GM12864 (cell line): ENCODE measurements around the gene SULT2B1.
"Not testable (repeated sequence)": the region's sequence is repeated elsewhere in the genome, so short reads cannot be mapped to it uniquely, and the experiment has no call there.

ENCODE experiments used
- DNase-seq: peaks from one replicate; pipeline ENCODE4 v3.0.0-alpha.2; 2011; ENCODE audit warnings: low read depth
- H3K4me3 ChIP-seq: 2 replicates; pipeline ENCODE4 v1.5.1; 2011; ENCODE audit warnings: mild to moderate bottlenecking, low read depth, low read length, control low read depth
- TF ChIP-seq, protein P1 (sequence below): IDR thresholded peaks from 2 replicates; pipeline ENCODE4 v1.5.1; 2011; ENCODE audit warnings: low read depth, mild to moderate bottlenecking, moderate library complexity, low read length, control low read depth, inconsistent platforms; ENCODE audit errors: missing control alignments

SULT2B1 gene

DNA sequence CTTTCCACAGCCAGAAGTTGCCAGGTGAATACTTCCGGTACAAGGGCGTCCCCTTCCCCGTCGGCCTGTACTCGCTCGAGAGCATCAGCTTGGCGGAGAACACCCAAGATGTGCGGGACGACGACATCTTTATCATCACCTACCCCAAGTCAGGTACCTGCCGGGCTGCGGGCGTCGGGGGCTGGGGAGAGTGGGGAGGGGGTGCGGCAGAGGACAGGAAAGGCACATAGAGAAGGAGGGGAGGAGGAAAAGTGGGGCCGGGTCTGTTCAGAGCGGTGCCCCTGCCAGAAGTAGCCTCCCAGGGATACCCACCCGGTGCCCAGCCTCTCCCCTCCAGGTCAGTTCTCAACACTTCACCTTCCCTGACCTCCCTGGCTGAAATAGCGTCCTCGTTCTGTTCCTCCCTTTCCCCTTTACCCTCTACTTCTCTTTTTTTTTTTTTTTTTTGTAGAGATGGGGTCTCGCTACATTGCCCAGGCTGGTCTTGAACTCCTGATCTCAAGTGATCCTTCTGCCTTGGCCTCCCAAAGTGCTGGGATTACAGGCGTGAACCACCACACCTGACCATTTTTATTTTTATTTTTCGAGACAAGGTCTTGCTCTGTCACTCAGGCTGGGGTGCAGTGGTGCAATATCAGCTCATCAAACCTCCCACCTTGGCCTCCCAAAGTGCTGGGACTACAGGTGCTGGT, 24.1 kb downstream of the SULT2B1 start:
- DNase-seq: no peak
- no peak overlapping the region for H3K4me3 ChIP-seq
- TF ChIP-seq, protein P1, sequence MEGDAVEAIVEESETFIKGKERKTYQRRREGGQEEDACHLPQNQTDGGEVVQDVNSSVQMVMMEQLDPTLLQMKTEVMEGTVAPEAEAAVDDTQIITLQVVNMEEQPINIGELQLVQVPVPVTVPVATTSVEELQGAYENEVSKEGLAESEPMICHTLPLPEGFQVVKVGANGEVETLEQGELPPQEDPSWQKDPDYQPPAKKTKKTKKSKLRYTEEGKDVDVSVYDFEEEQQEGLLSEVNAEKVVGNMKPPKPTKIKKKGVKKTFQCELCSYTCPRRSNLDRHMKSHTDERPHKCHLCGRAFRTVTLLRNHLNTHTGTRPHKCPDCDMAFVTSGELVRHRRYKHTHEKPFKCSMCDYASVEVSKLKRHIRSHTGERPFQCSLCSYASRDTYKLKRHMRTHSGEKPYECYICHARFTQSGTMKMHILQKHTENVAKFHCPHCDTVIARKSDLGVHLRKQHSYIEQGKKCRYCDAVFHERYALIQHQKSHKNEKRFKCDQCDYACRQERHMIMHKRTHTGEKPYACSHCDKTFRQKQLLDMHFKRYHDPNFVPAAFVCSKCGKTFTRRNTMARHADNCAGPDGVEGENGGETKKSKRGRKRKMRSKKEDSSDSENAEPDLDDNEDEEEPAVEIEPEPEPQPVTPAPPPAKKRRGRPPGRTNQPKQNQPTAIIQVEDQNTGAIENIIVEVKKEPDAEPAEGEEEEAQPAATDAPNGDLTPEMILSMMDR: no peak

GRCh38 chr19:48577908-48578307, 25.9 kb downstream of the SULT2B1 start:
- not testable (repeated sequence) for DNase-seq, H3K4me3 ChIP-seq

DNA sequence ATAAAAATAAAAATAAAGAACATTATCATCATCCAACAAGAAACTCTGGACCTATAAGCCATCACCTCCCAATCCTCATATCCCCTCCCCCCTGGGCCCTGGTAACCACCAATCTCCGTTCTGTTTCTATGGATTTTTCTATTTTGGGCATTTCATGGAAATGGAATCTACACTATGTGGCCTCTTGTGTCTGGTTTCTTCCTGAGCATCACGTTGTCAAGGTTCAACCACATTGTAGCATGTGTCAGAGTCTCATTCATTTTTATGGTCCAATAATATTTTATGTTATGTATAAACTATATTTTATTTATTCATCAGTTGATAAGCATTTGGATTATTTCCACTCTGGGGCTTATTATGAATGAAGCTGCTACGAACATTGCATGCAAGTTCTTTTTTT, 26.9 kb downstream of the SULT2B1 start:
- no peak overlapping the region for H3K4me3 ChIP-seq
- DNase-seq: no peak
- TF ChIP-seq, protein P1: no peak

DNA sequence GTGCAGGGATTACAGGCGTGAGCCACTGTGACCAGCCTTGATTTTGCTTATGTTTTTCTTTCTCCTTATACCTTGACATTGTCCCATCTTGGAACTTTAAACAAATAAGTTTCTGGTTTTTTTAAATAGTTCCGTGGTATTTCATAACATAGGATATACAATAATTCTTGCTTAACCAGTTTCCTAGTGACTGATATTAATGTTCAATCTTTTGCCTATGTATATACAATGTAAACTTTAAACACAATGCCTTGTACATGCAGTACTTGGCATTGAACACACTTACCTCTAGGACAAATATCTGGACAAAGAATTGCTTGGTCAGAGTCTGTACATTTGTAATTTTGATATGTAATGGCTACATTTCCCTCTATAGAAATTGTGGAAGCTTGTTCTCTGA, 30.2 kb downstream of the SULT2B1 start:
- TF ChIP-seq, protein P1: no peak
- no peak for DNase-seq
- no peak overlapping the region for H3K4me3 ChIP-seq

DNA sequence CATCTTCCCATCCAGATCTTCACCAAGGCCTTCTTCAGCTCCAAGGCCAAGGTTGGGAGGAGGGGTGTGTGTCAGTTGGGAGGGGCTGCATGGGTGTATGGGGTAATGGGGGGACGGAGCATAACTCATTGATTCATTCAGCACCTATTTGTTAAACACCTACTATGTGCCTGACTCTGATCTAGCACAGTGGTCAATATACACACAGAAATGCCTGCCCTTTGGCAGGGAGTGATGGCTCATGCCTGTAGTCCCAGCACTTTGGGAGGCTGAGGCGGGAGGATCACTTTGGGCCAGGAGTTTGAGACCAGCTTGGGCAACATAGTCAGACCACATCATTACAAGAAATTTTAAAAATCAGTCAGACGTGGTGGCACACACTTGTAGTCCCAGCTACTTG, 35.4 kb downstream of the SULT2B1 start:
- H3K4me3 ChIP-seq: no peak overlapping the region
- TF ChIP-seq, protein P1: no peak
- no peak for DNase-seq

GRCh38 chr19:48588670-48589401, 36.9 kb downstream of the SULT2B1 start:
- TF ChIP-seq, protein P1: peak; percentile 95
- DNase-seq: peak; percentile 35
- peak overlapping the region; percentile 25; the same call in 1 of the 2 replicates for H3K4me3 ChIP-seq

DNA sequence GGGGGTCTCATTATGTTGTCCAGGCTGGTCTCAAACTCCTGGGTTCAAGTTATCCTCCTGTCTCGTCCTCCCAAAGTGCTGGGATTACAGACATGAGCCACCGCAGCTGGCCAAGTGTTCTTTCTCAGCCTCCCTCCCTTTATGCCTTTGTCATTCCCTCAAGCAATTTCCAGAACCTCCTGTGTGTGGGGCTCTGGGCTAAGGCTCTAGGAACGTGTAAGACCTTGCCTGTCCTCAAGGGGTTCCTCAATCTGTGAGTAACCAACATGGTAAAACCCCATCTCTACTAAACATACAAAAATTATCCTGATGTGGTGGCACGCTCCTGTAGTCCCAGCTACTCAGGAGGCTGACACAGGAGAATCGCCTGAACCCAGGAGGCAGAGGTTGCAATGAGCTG, 39.0 kb downstream of the SULT2B1 start:
- no peak overlapping the region for H3K4me3 ChIP-seq
- DNase-seq: no peak
- TF ChIP-seq, protein P1: no peak
